RWPE2 (cell line): Measurements from ENCODE around the gene AGBL2.

Source experiments
- ATAC-seq: fragments of 200-7000 bp; cut with Tn5 transposase; 3 replicates; pipeline ENCODE4 v1.9.1; 2021; ENCODE audit warnings: low read depth
- DNase-seq: peaks from one replicate; pipeline ENCODE4 v3.0.0-alpha.2; 2020; ENCODE audit warnings: low spot score
- H3K27ac ChIP-seq: fragments of 450-650 bp; 2 replicates; pipeline ENCODE4 v1.5.1; 2017; ENCODE audit warnings: mild to moderate bottlenecking; ENCODE audit not compliant: poor library complexity, severe bottlenecking
- H3K27me3 ChIP-seq: fragments of 250-450 bp; sonication (Bioruptor Pico); 2 replicates; pipeline ENCODE4 v1.5.1; 2021; ENCODE audit warnings: mild to moderate bottlenecking, moderate library complexity; ENCODE audit not compliant: insufficient read depth, poor library complexity, severe bottlenecking
- H3K36me3 ChIP-seq: fragments of 250-450 bp; sonication (Bioruptor Pico); 2 replicates; pipeline ENCODE4 v1.5.1; 2020; ENCODE audit warnings: low read depth, mild to moderate bottlenecking, moderate library complexity
- H3K4me1 ChIP-seq: fragments of 250-450 bp; sonication (Bioruptor Pico); 2 replicates; pipeline ENCODE4 v1.5.1; 2021; ENCODE audit warnings: mild to moderate bottlenecking, moderate library complexity; ENCODE audit not compliant: insufficient read depth, poor library complexity, severe bottlenecking
- H3K4me3 ChIP-seq: fragments of 250-450 bp; sonication (Bioruptor Pico); 2 replicates; pipeline ENCODE4 v1.5.1; 2021; ENCODE audit warnings: mild to moderate bottlenecking, moderate library complexity; ENCODE audit not compliant: severe bottlenecking
- H3K9me3 ChIP-seq: fragments of 250-450 bp; sonication (Bioruptor Pico); 2 replicates; pipeline ENCODE4 v1.5.1; 2021; ENCODE audit warnings: mild to moderate bottlenecking, moderate library complexity; ENCODE audit not compliant: severe bottlenecking
- TF ChIP-seq, protein P1 (sequence below): fragments of 450-650 bp; IDR thresholded peaks from one replicate; pipeline ENCODE4 v1.5.1; 2017; ENCODE audit warnings: mild to moderate bottlenecking, moderate library complexity; ENCODE audit not compliant: poor library complexity, severe bottlenecking

The AGBL2 gene

DNA sequence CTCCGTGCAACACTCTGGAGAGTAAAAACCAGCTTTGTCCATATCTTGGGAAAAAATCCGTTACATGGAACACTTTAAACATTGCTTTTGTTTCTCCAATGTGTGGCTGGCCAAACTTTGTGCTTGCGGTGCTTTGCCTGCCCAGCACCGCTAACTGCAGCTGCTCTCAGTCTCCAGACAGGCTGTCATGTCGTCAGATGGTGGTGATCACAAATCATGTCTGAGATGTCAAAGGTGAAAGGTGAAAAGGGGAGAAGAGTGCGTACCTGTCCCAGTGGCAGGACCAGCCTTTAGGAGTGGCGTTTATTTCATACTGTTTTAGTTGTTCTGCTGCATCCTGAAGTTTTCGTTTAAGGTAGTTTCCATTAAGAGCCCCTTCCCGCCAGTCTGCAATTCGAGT is 17.1 kb upstream of the AGBL2 start:
- no peak overlapping the region for H3K27ac ChIP-seq
- TF ChIP-seq, protein P1, sequence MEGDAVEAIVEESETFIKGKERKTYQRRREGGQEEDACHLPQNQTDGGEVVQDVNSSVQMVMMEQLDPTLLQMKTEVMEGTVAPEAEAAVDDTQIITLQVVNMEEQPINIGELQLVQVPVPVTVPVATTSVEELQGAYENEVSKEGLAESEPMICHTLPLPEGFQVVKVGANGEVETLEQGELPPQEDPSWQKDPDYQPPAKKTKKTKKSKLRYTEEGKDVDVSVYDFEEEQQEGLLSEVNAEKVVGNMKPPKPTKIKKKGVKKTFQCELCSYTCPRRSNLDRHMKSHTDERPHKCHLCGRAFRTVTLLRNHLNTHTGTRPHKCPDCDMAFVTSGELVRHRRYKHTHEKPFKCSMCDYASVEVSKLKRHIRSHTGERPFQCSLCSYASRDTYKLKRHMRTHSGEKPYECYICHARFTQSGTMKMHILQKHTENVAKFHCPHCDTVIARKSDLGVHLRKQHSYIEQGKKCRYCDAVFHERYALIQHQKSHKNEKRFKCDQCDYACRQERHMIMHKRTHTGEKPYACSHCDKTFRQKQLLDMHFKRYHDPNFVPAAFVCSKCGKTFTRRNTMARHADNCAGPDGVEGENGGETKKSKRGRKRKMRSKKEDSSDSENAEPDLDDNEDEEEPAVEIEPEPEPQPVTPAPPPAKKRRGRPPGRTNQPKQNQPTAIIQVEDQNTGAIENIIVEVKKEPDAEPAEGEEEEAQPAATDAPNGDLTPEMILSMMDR, result no peak
- H3K4me1 ChIP-seq, result no peaks in the 10 kb centered on the region
- H3K4me3 ChIP-seq, result no peak overlapping the region
- H3K36me3 ChIP-seq, result peaks cover 99% of the 10 kb centered on the region
- H3K9me3 ChIP-seq, result peaks cover 3% of the 10 kb centered on the region
- ATAC-seq, result no peak
- no peaks in the 10 kb centered on the region for H3K27me3 ChIP-seq
- no peak for DNase-seq

DNA sequence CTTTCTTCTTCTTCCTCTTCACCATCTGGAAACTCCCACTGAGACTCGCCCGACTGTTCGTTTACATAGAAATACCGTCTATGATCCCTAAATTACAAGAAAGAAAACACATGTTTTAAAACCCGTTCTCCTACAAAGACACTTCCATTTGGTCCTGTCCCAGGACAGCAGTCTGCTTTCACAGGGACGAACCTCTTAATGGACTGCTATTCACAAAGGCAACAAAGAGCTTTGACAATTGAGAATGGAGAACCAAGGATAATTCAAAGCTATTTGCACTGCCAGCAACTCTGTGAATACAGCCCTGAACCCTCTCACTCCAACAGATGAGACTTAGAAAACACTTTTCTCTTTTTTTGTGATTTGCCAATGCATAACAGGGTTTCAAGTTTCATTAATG is 16.3 kb upstream of the AGBL2 start:
- Histone ChIP-seq H3K4me1 (no peaks in the 10 kb centered on the region), H3K4me3 (no peak overlapping the region), H3K27me3 (no peaks in the 10 kb centered on the region), H3K36me3 (peaks cover 99% of the 10 kb centered on the region), H3K9me3 (peaks cover 3% of the 10 kb centered on the region), H3K27ac (no peak overlapping the region)
- TF ChIP-seq, protein P1, result no peak
- ATAC-seq (no peak), DNase-seq (no peak)

DNA sequence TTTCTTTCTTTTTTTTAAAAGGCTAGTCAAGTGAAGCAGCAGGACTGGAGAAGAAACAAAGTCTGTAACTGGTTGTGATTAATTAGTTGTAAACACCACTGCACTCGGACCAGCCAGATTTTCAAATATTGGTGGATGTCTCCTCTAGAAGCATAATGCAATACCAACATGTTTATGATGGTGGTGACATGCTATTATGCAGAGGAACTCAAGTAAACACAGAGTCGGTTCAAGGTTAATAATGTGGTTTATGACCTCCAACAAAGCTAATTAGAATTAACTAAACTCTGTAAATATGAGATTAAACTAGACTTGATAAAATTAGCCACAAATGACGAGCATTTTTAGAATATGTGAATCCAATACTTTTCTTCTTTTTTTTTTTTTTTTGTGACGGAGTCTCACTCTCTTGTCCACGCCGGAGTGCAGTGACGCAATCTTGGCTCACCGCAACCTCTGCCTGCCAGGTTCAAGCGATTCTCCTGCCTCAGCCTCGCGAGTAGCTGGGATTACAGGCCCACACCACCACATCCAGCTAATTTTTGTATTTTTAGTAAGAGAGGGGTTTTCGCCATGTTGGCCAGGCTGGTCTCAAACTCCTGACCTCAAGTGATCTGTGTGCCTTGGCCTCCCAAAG is 11.8 kb upstream of the AGBL2 start:
- Histone ChIP-seq H3K27ac (no peak overlapping the region), H3K9me3 (no peaks in the 10 kb centered on the region), H3K27me3 (no peaks in the 10 kb centered on the region), H3K4me3 (no peak overlapping the region), H3K36me3 (peaks cover 97% of the 10 kb centered on the region), H3K4me1 (no peaks in the 10 kb centered on the region)
- TF ChIP-seq, protein P1, result no peak
- ATAC-seq (no peak), DNase-seq (no peak)

DNA sequence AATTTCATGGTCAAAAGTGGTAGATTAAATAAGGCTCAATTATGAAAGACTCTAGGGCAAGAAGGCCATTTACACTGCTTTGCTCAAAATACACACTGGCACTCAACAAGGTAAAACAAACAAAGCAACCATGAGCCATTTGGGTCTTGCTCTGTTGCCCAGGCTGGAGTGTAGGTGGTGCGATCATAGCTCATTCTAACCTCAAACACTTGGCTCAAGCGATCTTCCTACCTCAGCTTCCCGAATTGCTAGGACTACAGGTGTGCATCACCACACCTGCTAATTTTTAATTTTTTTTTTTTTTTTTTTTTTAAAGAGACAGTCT is 10.9 kb upstream of the AGBL2 start:
- Histone ChIP-seq H3K36me3 (peaks cover 94% of the 10 kb centered on the region), H3K9me3 (no peaks in the 10 kb centered on the region), H3K4me3 (no peak overlapping the region), H3K27ac (no peak overlapping the region), H3K27me3 (no peaks in the 10 kb centered on the region), H3K4me1 (no peaks in the 10 kb centered on the region)
- TF ChIP-seq, protein P1, result no peak
- no peak for ATAC-seq
- no peak for DNase-seq

DNA sequence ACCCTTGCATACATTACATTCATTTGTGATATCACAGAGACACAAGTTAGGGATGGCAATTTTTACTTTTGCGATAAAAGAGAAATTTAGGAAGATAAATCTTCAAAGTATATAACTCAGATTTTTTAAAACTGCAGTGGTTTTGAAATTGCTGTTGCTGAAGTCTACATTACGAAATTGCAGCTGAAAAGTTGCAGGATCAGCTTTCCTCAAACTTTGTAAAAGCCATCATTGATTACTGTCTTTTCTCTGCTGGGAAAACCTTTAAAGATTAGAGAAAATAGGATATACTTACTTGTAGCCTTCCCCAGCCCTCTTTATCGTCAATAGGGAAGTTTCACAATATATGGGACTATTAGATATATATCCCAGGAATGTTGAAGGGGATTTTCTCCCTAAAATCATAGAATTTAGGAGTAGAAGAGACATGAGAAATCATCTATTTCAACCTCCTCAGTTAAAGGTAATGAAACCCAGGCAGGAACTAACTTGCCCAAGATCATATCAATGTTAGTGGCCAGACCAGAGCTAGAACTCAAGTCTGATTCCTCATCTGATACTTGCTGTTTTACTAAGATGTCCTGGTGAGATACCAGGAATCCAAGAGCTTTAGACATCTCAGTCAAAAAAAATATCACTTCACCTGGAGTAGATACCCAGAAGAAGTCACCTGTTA is 10.4 kb upstream of the AGBL2 start:
- peaks cover 94% of the 10 kb centered on the region for H3K36me3 ChIP-seq
- TF ChIP-seq, protein P1, result no peak

More for the DNA sequence above, 10.4 kb upstream of the AGBL2 start:
- Histone ChIP-seq H3K27me3 (no peaks in the 10 kb centered on the region), H3K4me3 (no peak overlapping the region), H3K27ac (no peak overlapping the region), H3K4me1 (no peaks in the 10 kb centered on the region), H3K9me3 (no peaks in the 10 kb centered on the region)
- no peak for ATAC-seq
- DNase-seq, result no peak
